Measurements from ENCODE around the gene ZNF763.

The ZNF763 gene

GRCh38 chr19:11964496-11964857 lies 363 bp upstream of the ZNF763 start:
- Histone ChIP-seq H4K20me1 (no peaks in the 10 kb centered on the region), H3K4me2 (peak overlapping the region; percentile 80 to 94 (median 87)), H3K4me3 (peak overlapping the region; percentile 67 to 79 (median 73))

GRCh38 chr19:11970174-11970573 lies 5.3 kb downstream of the ZNF763 start:
- no peak overlapping the region for H3K27ac ChIP-seq
- peaks cover 0 to 31% (median 8%) of the 10 kb centered on the region in 10 experiments; a peak in 16 of 20 replicates for H3K4me1 ChIP-seq
- peak overlapping the region in 2 of 11 experiments; percentile 64 to 85; a peak in 4 of 22 replicates for H3K4me2 ChIP-seq
- no peaks in the 10 kb centered on the region for H4K20me1 ChIP-seq
- no peak for TF ChIP-seq Cebpa-rat (IDR thresholded peaks at IDR 0.05)
- H3K4me3 ChIP-seq: no peak overlapping the region
- H3K9me3 ChIP-seq (replicated peaks in 1 of 11): peaks cover 26 to 76% (median 47%) of the 10 kb centered on the region in 11 experiments
- H3K36me3 ChIP-seq: peaks cover 0 to 32% (median 12%) of the 10 kb centered on the region in 11 experiments; a peak in 13 of 22 replicates
- no peak overlapping the region for H3K9ac ChIP-seq
- H3K27me3 ChIP-seq: peaks cover 0 to 2% (median 0%) of the 10 kb centered on the region in 11 experiments; a peak in 4 of 22 replicates

More at GRCh38 chr19:11964496-11964857, 363 bp upstream of the ZNF763 start:
- Histone ChIP-seq H3K27ac (peak overlapping the region in 10 of 11 experiments; percentile 13 to 95 (median 86); a peak in 16 of 22 replicates), H3K9me3 (replicated peaks in 1 of 11) (peaks cover 0 to 25% (median 10%) of the 10 kb centered on the region in 11 experiments; a peak in 10 of 22 replicates), H3K27me3 (peaks cover 0 to 4% (median 0%) of the 10 kb centered on the region in 11 experiments; a peak in 5 of 22 replicates), H3K36me3 (peaks cover 0 to 18% (median 9%) of the 10 kb centered on the region in 11 experiments; a peak in 11 of 22 replicates), H3K9ac (peak overlapping the region; percentile 22 to 93 (median 86); a peak in 18 of 22 replicates), H3K4me1 (peaks cover 13 to 24% (median 20%) of the 10 kb centered on the region in 10 experiments)
- no peak for TF ChIP-seq Cebpa-rat (IDR thresholded peaks at IDR 0.05)

- H3K27me3 ChIP-seq: no peaks in the 10 kb centered on the region
- H3K9ac ChIP-seq: no peak overlapping the region
- no peak overlapping the region; a peak in 1 of 22 replicates for H3K27ac ChIP-seq
- no peak overlapping the region for H3K4me3 ChIP-seq
- H3K4me1 ChIP-seq: peaks cover 0 to 25% (median 0%) of the 10 kb centered on the region in 10 experiments; a peak in 7 of 20 replicates
- peak overlapping the region in 2 of 11 experiments; percentile 64 to 85; a peak in 4 of 22 replicates for H3K4me2 ChIP-seq
- peaks cover 35 to 85% (median 55%) of the 10 kb centered on the region in 11 experiments for H3K9me3 ChIP-seq (replicated peaks in 1 of 11)
- H3K36me3 ChIP-seq: peaks cover under 1 to 37% (median 16%) of the 10 kb centered on the region in 11 experiments; a peak in 19 of 22 replicates
- TF ChIP-seq Cebpa-rat (IDR thresholded peaks at IDR 0.05): no peak
- H4K20me1 ChIP-seq: no peaks in the 10 kb centered on the region
Measured at GRCh38 chr19:11971041-11971440, 6.2 kb downstream of the ZNF763 start.

- Histone ChIP-seq H3K27ac (no peak overlapping the region), H3K4me3 (no peak overlapping the region), H3K4me1 (peaks cover 0 to 25% (median 0%) of the 10 kb centered on the region in 10 experiments; a peak in 5 of 20 replicates), H3K9me3 (replicated peaks in 1 of 11) (peaks cover 54 to 100% (median 74%) of the 10 kb centered on the region in 11 experiments), H3K9ac (no peak overlapping the region), H3K36me3 (peaks cover 22 to 58% (median 38%) of the 10 kb centered on the region in 11 experiments), H3K4me2 (no peak overlapping the region), H3K27me3 (no peaks in the 10 kb centered on the region), H4K20me1 (no peaks in the 10 kb centered on the region)
- TF ChIP-seq Cebpa-rat (IDR thresholded peaks at IDR 0.05): no peak
Measured at GRCh38 chr19:11973019-11973810, 8.4 kb downstream of the ZNF763 start.

GRCh38 chr19:11978492-11979100 lies 13.8 kb downstream of the ZNF763 start:
- no peaks in the 10 kb centered on the region for H4K20me1 ChIP-seq
- peaks cover 43 to 78% (median 60%) of the 10 kb centered on the region in 11 experiments for H3K36me3 ChIP-seq
- H3K4me1 ChIP-seq: peaks cover 0 to 18% (median 5%) of the 10 kb centered on the region in 10 experiments; a peak in 6 of 20 replicates
- no peaks in the 10 kb centered on the region for H3K27me3 ChIP-seq
- peak overlapping the region in 7 of 10 experiments; percentile 1 to 44 (median 16); a peak in 8 of 20 replicates for H3K4me3 ChIP-seq
- H3K4me2 ChIP-seq: no peak overlapping the region
- H3K9me3 ChIP-seq (replicated peaks in 1 of 11): peaks cover 90 to 100% (median 92%) of the 10 kb centered on the region in 11 experiments
- H3K27ac ChIP-seq: no peak overlapping the region
- no peak for TF ChIP-seq Cebpa-rat (IDR thresholded peaks at IDR 0.05)
- H3K9ac ChIP-seq: no peak overlapping the region

GRCh38 chr19:11979527-11979926 lies 14.7 kb downstream of the ZNF763 start:
- Histone ChIP-seq H4K20me1 (no peaks in the 10 kb centered on the region), H3K4me1 (peaks cover 0 to 18% (median 6%) of the 10 kb centered on the region in 10 experiments; a peak in 11 of 20 replicates), H3K27me3 (no peaks in the 10 kb centered on the region), H3K9ac (no peak overlapping the region), H3K9me3 (replicated peaks in 1 of 11) (peaks cover 97 to 100% (median 100%) of the 10 kb centered on the region in 11 experiments), H3K27ac (no peak overlapping the region), H3K4me3 (peak overlapping the region in 9 of 10 experiments; percentile 12 to 44 (median 34); a peak in 13 of 20 replicates), H3K36me3 (peaks cover 43 to 78% (median 60%) of the 10 kb centered on the region in 11 experiments), H3K4me2 (no peak overlapping the region)
- TF ChIP-seq Cebpa-rat (IDR thresholded peaks at IDR 0.05): no peak

GRCh38 chr19:11982526-11982925 lies 17.7 kb downstream of the ZNF763 start:
- no peaks in the 10 kb centered on the region for H3K27me3 ChIP-seq
- no peaks in the 10 kb centered on the region for H4K20me1 ChIP-seq
- H3K27ac ChIP-seq: no peak overlapping the region
- H3K9me3 ChIP-seq (replicated peaks in 1 of 11): peaks cover 78 to 95% (median 85%) of the 10 kb centered on the region in 11 experiments
- H3K36me3 ChIP-seq: peaks cover 28 to 51% (median 37%) of the 10 kb centered on the region in 11 experiments
- no peak overlapping the region for H3K4me2 ChIP-seq
- H3K4me3 ChIP-seq: no peak overlapping the region
- TF ChIP-seq Cebpa-rat (IDR thresholded peaks at IDR 0.05): no peak
- peaks cover 6 to 24% (median 11%) of the 10 kb centered on the region in 10 experiments; a peak in 12 of 20 replicates for H3K4me1 ChIP-seq
- no peak overlapping the region for H3K9ac ChIP-seq

GRCh38 chr19:11984986-11985385 lies 20.1 kb downstream of the ZNF763 start:
- Histone ChIP-seq H3K36me3 (peaks cover 12 to 35% (median 21%) of the 10 kb centered on the region in 11 experiments), H4K20me1 (peaks cover 0 to 23% (median 15%) of the 10 kb centered on the region in 11 experiments; a peak in 12 of 22 replicates), H3K4me2 (peak overlapping the region in 6 of 11 experiments; percentile 12 to 43 (median 36); a peak in 7 of 22 replicates), H3K9me3 (replicated peaks in 1 of 11) (peaks cover 53 to 74% (median 62%) of the 10 kb centered on the region in 11 experiments), H3K4me3 (no peak overlapping the region), H3K9ac (no peak overlapping the region), H3K27ac (no peak overlapping the region), H3K4me1 (peaks cover 6 to 31% (median 18%) of the 10 kb centered on the region in 10 experiments; a peak in 16 of 20 replicates), H3K27me3 (no peaks in the 10 kb centered on the region)
- TF ChIP-seq Cebpa-rat (IDR thresholded peaks at IDR 0.05): no peak
